A549 (cell line): ENCODE data around the gene ST6GALNAC2. TPM values are rescaled to one million over a fixed set of nuclear protein-coding genes. Genes with fewer than 3 reads are reported as not detected.

ENCODE experiments used
- ATAC-seq, 2 experiments: fragments of 200-7000 bp in 1 of 2; fragments of >200 bp in 1 of 2; cut with Nextera tagmentation in 1 of 2; cut with Tn5 transposase in 1 of 2; 3 replicates each; pipeline versions ENCODE4 v1.8.0 to v1.9.1; 2018 to 2020; ENCODE audit warnings: mild to moderate bottlenecking in 1 of 2, moderate library complexity in 1 of 2
- CTCF ChIA-PET: fragments of 300-600 bp; sonication (Branson Sonifier 250); formaldehyde crosslinking; extraction: SDS; loops from one replicate; lab custom pipeline; 2021; ENCODE audit warnings: antibody characterized with exemption, inconsistent platforms; lab: Yijun Ruan, JAX
- POLR2A ChIA-PET: fragments of 350-600 bp; formaldehyde crosslinking; extraction: SDS; loops from one replicate; lab custom pipeline; 2021; ENCODE audit warnings: antibody characterized with exemption, inconsistent platforms; lab: Yijun Ruan, JAX
- DNase-seq, 2 experiments: peaks; one replicate each; pipeline versions ENCODE4 v3.0.0 to v3.0.0-alpha.2; 2011 to 2016; ENCODE audit warnings: low read depth in 1 of 2, low spot score in 1 of 2
- FAIRE-seq: peaks from 2 replicates; lab custom pipeline; 2011; peaks lifted over from hg19 to GRCh38; lab: Jason Lieb, UNC
- H3K27ac ChIP-seq, 2 experiments: fragments of >200 bp; sonication (Bioruptor Twin); formaldehyde crosslinking; 3 replicates each; pipeline ENCODE4 v1.5.1; 2016 to 2017
- H3K4me1 ChIP-seq: fragments of >200 bp; sonication (Bioruptor Twin); formaldehyde crosslinking; 3 replicates; pipeline ENCODE4 v1.6.1; 2016
- H3K4me2 ChIP-seq: fragments of >200 bp; sonication (Bioruptor Twin); formaldehyde crosslinking; 3 replicates; pipeline ENCODE4 v1.6.1; 2016
- H3K4me3 ChIP-seq: fragments of >200 bp; sonication (Bioruptor Twin); formaldehyde crosslinking; 3 replicates; pipeline ENCODE4 v1.5.1; 2016
- H3K9me3 ChIP-seq: fragments of >200 bp; sonication (Bioruptor Twin); formaldehyde crosslinking; 3 replicates; pipeline ENCODE4 v1.6.1; 2016
- BCL3 ChIP-seq: fragments of >200 bp; sonication (Bioruptor Twin); formaldehyde crosslinking; IDR thresholded peaks from 3 replicates; pipeline ENCODE4 v1.6.1; 2016
- BHLHE40 ChIP-seq: IDR thresholded peaks from 2 replicates; pipeline ENCODE4 v1.6.1; 2012; ENCODE audit warnings: low read depth, low read length, inconsistent platforms
- CBX2 ChIP-seq: fragments of 200-600 bp; sonication (generic); IDR thresholded peaks from 2 replicates; pipeline ENCODE4 v1.6.1; 2016; ENCODE audit warnings: low read depth, mild to moderate bottlenecking, borderline replicate concordance
- CEBPB ChIP-seq, 2 experiments: fragments of >200 bp in 1 of 2; sonication (Bioruptor Twin) in 1 of 2; formaldehyde crosslinking in 1 of 2; IDR thresholded peaks; 2 replicates each; pipeline ENCODE4 v1.6.1; 2012 to 2016
- EHF ChIP-seq: fragments of 250-450 bp; sonication (Bioruptor Pico); IDR thresholded peaks from 2 replicates; pipeline ENCODE4 v1.5.0; 2020; ENCODE audit warnings: mild to moderate bottlenecking
- EHMT2 ChIP-seq: fragments of 200-600 bp; sonication (generic); IDR thresholded peaks from 2 replicates; pipeline ENCODE4 v1.6.1; 2016; ENCODE audit warnings: antibody characterized with exemption, low read depth, mild to moderate bottlenecking, moderate library complexity
- ESRRA ChIP-seq: fragments of 150-350 bp; IDR thresholded peaks from 2 replicates; pipeline ENCODE4 v1.6.1; 2014; ENCODE audit warnings: mild to moderate bottlenecking, low read length, borderline replicate concordance
- FOSB ChIP-seq: fragments of 250-450 bp; sonication (Bioruptor Pico); IDR thresholded peaks from 2 replicates; pipeline ENCODE4 v1.5.0; 2020; ENCODE audit warnings: mild to moderate bottlenecking, moderate library complexity
- FOSL2 ChIP-seq, 2 experiments: fragments of 450-650 bp in 1 of 2; fragments of >200 bp in 1 of 2; sonication (Bioruptor Twin) in 1 of 2; formaldehyde crosslinking; IDR thresholded peaks; 2 replicates each; pipeline versions ENCODE4 v1.5.0 to v1.6.1; 2016 to 2020; ENCODE audit warnings: mild to moderate bottlenecking in 1 of 2, moderate library complexity in 1 of 2
- HDAC2 ChIP-seq: fragments of 200-600 bp; sonication (generic); IDR thresholded peaks from 2 replicates; pipeline ENCODE4 v1.6.1; 2016
- HMGXB4 ChIP-seq: fragments of 250-450 bp; sonication (Bioruptor Pico); IDR thresholded peaks from 2 replicates; pipeline ENCODE4 v1.5.0; 2021; ENCODE audit warnings: mild to moderate bottlenecking, moderate library complexity, borderline replicate concordance
- JUN ChIP-seq, 2 experiments: fragments of >200 bp; sonication (Bioruptor Twin); formaldehyde crosslinking; IDR thresholded peaks; 2 replicates in 1 of 2; 3 replicates in 1 of 2; pipeline ENCODE4 v1.6.1; 2016 to 2017
- MAX ChIP-seq: IDR thresholded peaks from 2 replicates; pipeline ENCODE4 v1.6.1; 2012
- MYC ChIP-seq: IDR thresholded peaks from 2 replicates; pipeline ENCODE4 v1.6.1; 2012; ENCODE audit warnings: mild to moderate bottlenecking, inconsistent platforms, low read length, improper control_type of control experiment, borderline replicate concordance
- NR3C1 ChIP-seq: fragments of >200 bp; sonication (Bioruptor Twin); formaldehyde crosslinking; IDR thresholded peaks from 3 replicates; pipeline ENCODE4 v1.6.1; 2017
- PHF8 ChIP-seq: fragments of 200-600 bp; sonication (generic); IDR thresholded peaks from 2 replicates; pipeline ENCODE4 v1.6.1; 2016; ENCODE audit warnings: low read depth, mild to moderate bottlenecking, antibody characterized with exemption, moderate library complexity, borderline replicate concordance
- RAD21 ChIP-seq, 2 experiments: fragments of >200 bp in 1 of 2; sonication (Bioruptor Twin) in 1 of 2; formaldehyde crosslinking in 1 of 2; IDR thresholded peaks in 1 of 2; conservative IDR thresholded peaks in 1 of 2; 2 replicates in 1 of 2; 3 replicates in 1 of 2; pipeline ENCODE4 v1.6.1; 2012 to 2018; ENCODE audit warnings: inconsistent platforms in 1 of 2
- RCOR1 ChIP-seq: fragments of 150-350 bp; IDR thresholded peaks from 2 replicates; pipeline ENCODE4 v1.6.1; 2014; ENCODE audit warnings: antibody characterized with exemption, low read length, low read depth
- REST ChIP-seq: fragments of 200-600 bp; sonication (generic); IDR thresholded peaks from 2 replicates; pipeline ENCODE4 v1.6.1; 2016; ENCODE audit warnings: antibody characterized with exemption, mild to moderate bottlenecking, moderate library complexity
- RNF2 ChIP-seq: fragments of 200-600 bp; sonication (generic); IDR thresholded peaks from 2 replicates; pipeline ENCODE4 v1.6.1; 2016; ENCODE audit warnings: low read depth, mild to moderate bottlenecking, antibody characterized with exemption, moderate library complexity, borderline replicate concordance
- SMC3 ChIP-seq: fragments of >200 bp; sonication (Bioruptor Twin); formaldehyde crosslinking; IDR thresholded peaks from 3 replicates; pipeline ENCODE4 v1.6.1; 2018; ENCODE audit warnings: inconsistent platforms
- TP53 ChIP-seq: fragments of 250-450 bp; sonication (Bioruptor Pico); IDR thresholded peaks from 2 replicates; pipeline ENCODE4 v1.5.0; 2021; ENCODE audit warnings: mild to moderate bottlenecking, moderate library complexity
- ZFP36 ChIP-seq: fragments of 450-650 bp; IDR thresholded peaks from 2 replicates; pipeline ENCODE4 v1.6.1; 2014; ENCODE audit warnings: borderline replicate concordance; ENCODE audit not compliant: partially characterized antibody
- ZNF302 ChIP-seq: fragments of 250-450 bp; sonication (Bioruptor Pico); IDR thresholded peaks from 2 replicates; pipeline ENCODE4 v1.9.0; 2021; ENCODE audit warnings: inconsistent platforms, mild to moderate bottlenecking, moderate library complexity
- WGBS: methylation state at CpG from one replicate; pipeline ENCODE4 v1.1.6; 2017; ENCODE audit errors: missing lambda C conversion rate; 5-methylcytosine and 5-hydroxymethylcytosine counted together
- polyA plus RNA-seq, 4 experiments: library from polyadenylated mRNA; depleted of rRNA in 3 of 4; stranded (reverse); fragments of >200 nt; fragmentation: RNase III in 1 of 4; extraction: RNeasy Plus Mini Kit Qiagen cat#74134 plus additional on column Dnase treatment in 1 of 4; gene quantifications; 2 replicates in 3 of 4; 3 replicates in 1 of 4; pipeline ENCODE4 v1.2.3, GENCODE V29; 2011 to 2017

The ST6GALNAC2 gene
- polyA plus RNA-seq, 2 of the 4 experiments (the other 2 are of a cell fraction) = 0.41 to 0.74 TPM

- Histone ChIP-seq H3K4me2 (no peak overlapping the region), H3K4me3 (no peak overlapping the region), H3K9me3 (no peaks in the 10 kb centered on the region), H3K4me1 (peaks cover 20% of the 10 kb centered on the region), H3K27ac (no peak overlapping the region)
- no peak for TF ChIP-seq EHMT2
- TF ChIP-seq CBX2 = no peak
- TF ChIP-seq MAX = no peak
- TF ChIP-seq PHF8 = no peak
- TF ChIP-seq RCOR1 = no peak
- TF ChIP-seq BHLHE40 = no peak
- no peak for TF ChIP-seq RAD21 (conservative IDR thresholded peaks at IDR 0.05 in 1 of 2, IDR thresholded peaks at IDR 0.05 in 1 of 2)
- TF ChIP-seq CEBPB (IDR thresholded peaks at IDR 0.05) = no peak
- no peak for TF ChIP-seq MYC
- TF ChIP-seq FOSB (CRISPR knock-in tag) = no peak
- TF ChIP-seq HMGXB4 = no peak
- WGBS = 87% methylated on average over 7 of the region's 7 CpGs
- no peak for DNase-seq
- ATAC-seq = no peak
- ChIA-PET CTCF (interaction anchor here (0.8 to 64.5 kb wide), 17 partner anchors 11 to 547 kb away, joined by 3 to 1994 read pairs (median 32); partner anchors contain the start of genes AANAT, CYGB, JMJD6 and METTL23), POLR2A (interaction anchor here (0.6 kb wide), 1 partner anchor 17 kb away, joined by 6 read pairs; no protein-coding TSS in a partner anchor)
- no peak for FAIRE-seq
Measured at GRCh38 chr17:76521262-76521661, 64.4 kb downstream of the ST6GALNAC2 start.

GRCh38 chr17:76519048-76519966 lies 66.4 kb downstream of the ST6GALNAC2 start:
- FAIRE-seq (no peak), ATAC-seq (no peak), DNase-seq (no peak)
- TF ChIP-seq CBX2 = no peak
- CTCF ChIA-PET = interaction anchor here (0.6 to 64.5 kb wide), 12 partner anchors 9 to 310 kb away, joined by 3 to 1994 read pairs (median 152); partner anchors contain the start of genes AANAT, CYGB, JMJD6 and METTL23
- POLR2A ChIA-PET = no interaction called here
- Histone ChIP-seq H3K9me3 (no peaks in the 10 kb centered on the region), H3K4me1 (peaks cover 9% of the 10 kb centered on the region), H3K27ac (no peak overlapping the region), H3K4me3 (no peak overlapping the region), H3K4me2 (no peak overlapping the region)
- WGBS = 71% methylated on average over 14 of the region's 15 CpGs

- H3K9me3 ChIP-seq = no peaks in the 10 kb centered on the region
- 82% methylated on average over 11 of the region's 11 CpGs for WGBS
- ChIA-PET CTCF (interaction anchor here (1.2 to 64.5 kb wide), 8 partner anchors 7 to 200 kb away, joined by 3 to 1994 read pairs (median 182); partner anchors contain the start of genes AANAT, CYGB, JMJD6 and METTL23), POLR2A (no interaction called here)
- no peak overlapping the region for H3K27ac ChIP-seq
- ATAC-seq (peak; percentile 46 to 55; a peak in 5 of 6 replicates), DNase-seq (no peak), FAIRE-seq (no peak)
- H3K4me1 ChIP-seq = 0 out of 3 replicates have a peak, but pooled peaks cover under 1% of the 10 kb centered on the region
- no peak overlapping the region for H3K4me2 ChIP-seq
- no peak overlapping the region for H3K4me3 ChIP-seq
- TF ChIP-seq CEBPB (IDR thresholded peaks at IDR 0.05) (no peak), RCOR1 (no peak), NR3C1 (no peak), BCL3 (no peak), ZFP36 (no peak), MYC (no peak), JUN (IDR thresholded peaks at IDR 0.05) (no peak), ESRRA (no peak), SMC3 (no peak), REST (no peak), ZNF302 (CRISPR knock-in tag) (no peak), EHF (no peak), HDAC2 (no peak), FOSL2 (IDR thresholded peaks at IDR 0.05) (no peak), FOSL2 (CRISPR knock-in tag; IDR thresholded peaks at IDR 0.05) (no peak), TP53 (no peak), RNF2 (no peak)
Measured at GRCh38 chr17:76517638-76518038, 68.0 kb downstream of the ST6GALNAC2 start.
